NT2/D1 (cell line): ENCODE data around the gene GOLGA6A.

Experiments
- DNase-seq: peaks from one replicate; pipeline ENCODE4 v3.0.0-alpha.2; 2011; ENCODE audit warnings: low read depth, low spot score
- H3K27me3 ChIP-seq: 2 replicates; pipeline ENCODE4 v1.6.0; 2011; ENCODE audit warnings: mild to moderate bottlenecking; ENCODE audit not compliant: insufficient read length, insufficient read depth
- H3K36me3 ChIP-seq: 2 replicates; pipeline ENCODE4 v1.6.1; 2011; ENCODE audit warnings: mild to moderate bottlenecking, low read length, mixed read lengths; ENCODE audit not compliant: insufficient read depth, insufficient read length
- H3K4me1 ChIP-seq: 2 replicates; pipeline ENCODE4 v1.5.1; 2011; ENCODE audit not compliant: insufficient read depth, insufficient read length
- H3K4me3 ChIP-seq: 2 replicates; pipeline ENCODE4 v1.5.1; 2011; ENCODE audit warnings: low read depth; ENCODE audit not compliant: insufficient read length
- H3K9ac ChIP-seq: 2 replicates; pipeline ENCODE4 v1.6.0; 2011; ENCODE audit warnings: low read depth; ENCODE audit not compliant: insufficient read length
- H3K9me3 ChIP-seq: 2 replicates; pipeline ENCODE4 v1.5.1; 2011; ENCODE audit warnings: mild to moderate bottlenecking, low read length; ENCODE audit not compliant: insufficient read depth
- SUZ12 ChIP-seq: IDR thresholded peaks from 2 replicates; pipeline ENCODE4 v1.6.1; 2011; ENCODE audit not compliant: insufficient read length, insufficient read depth; ENCODE audit errors: extremely low read depth
- YY1 ChIP-seq: IDR thresholded peaks from 2 replicates; pipeline ENCODE4 v1.6.1; 2011; ENCODE audit not compliant: insufficient read length, insufficient read depth
- ZNF274 ChIP-seq: IDR thresholded peaks from 2 replicates; pipeline ENCODE4 v1.6.1; 2011; ENCODE audit warnings: mild to moderate bottlenecking, low read depth, low read length

Gene GOLGA6A

DNA sequence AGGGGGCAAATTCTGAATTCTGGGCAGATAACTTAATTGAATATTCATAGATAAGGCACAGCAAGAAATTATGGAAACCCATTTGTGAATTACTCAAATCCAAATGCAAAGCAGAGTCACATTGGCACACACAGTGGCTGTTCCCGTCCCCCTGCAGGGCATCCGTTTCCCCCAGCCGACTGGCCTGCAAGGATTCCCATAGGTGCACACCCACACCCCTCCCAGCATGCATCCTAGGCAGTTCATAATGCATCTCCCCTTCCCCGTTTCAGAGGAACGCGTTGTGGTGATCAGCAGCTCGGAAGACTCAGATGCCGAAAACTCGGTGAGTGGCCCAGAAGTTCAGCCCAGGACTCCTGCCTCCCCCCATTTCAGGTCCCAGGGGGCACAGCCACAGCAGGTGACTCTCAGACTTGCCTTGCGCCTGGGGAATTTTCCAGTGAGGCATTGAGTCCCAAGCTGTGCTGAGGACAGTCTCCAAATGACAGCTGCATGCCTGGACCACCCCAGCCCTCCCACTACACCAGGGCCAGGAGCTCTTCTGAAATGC lies 48.1 kb downstream of the GOLGA6A start:
- H3K4me3 ChIP-seq = no peak overlapping the region
- H3K9me3 ChIP-seq = no peaks in the 10 kb centered on the region

DNA sequence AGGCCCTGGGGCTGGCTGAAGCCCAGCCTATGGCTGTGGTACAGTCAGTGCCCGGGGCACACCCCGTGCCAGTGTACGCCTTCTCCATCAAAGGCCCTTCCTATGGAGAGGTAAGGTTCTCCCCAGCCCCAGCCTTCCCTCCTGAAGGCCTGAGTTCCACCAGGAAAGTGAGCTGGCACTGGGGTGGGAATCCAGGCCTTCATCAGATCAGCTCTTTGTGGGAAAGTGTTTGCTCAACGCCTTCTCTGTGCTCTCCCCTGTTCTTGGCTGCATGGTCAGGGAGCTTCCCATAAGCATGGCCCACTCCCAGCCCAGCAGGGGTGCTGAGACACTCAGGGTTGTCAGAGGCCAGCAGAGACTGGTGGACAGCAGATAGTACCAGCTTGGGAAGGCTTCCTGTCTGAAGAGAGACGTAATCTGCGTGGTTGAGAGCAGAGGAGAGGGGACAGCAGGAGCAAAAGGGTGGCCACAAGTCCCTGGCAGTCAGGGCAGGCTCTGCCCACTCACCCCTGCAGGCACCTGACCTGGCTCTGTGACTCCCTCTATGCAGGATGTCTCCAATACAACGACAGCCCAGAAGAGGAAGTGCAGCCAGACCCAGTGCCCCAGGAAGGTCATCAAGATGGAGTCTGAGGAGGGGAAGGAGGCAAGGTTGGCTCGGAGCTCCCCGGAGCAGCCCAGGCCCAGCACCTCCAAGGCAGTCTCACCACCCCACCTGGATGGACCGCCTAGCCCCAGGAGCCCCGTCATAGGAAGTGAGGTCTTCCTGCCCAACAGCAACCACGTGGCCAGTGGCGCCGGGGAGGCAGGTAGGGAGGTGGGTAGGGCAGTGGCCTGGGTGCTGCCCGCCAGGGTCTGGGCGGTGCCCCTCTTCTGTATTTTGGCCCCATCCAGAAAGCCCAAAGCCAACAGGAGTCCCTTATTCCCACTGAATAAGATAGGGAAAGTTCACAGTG lies 49.5 kb downstream of the GOLGA6A start:
- no peaks in the 10 kb centered on the region for H3K9me3 ChIP-seq
- no peak for DNase-seq
- no peaks in the 10 kb centered on the region for H3K27me3 ChIP-seq
- H3K9ac ChIP-seq = no peak overlapping the region
- H3K4me3 ChIP-seq = no peak overlapping the region
- TF ChIP-seq ZNF274 = no peak
- TF ChIP-seq SUZ12 = no peak
- TF ChIP-seq YY1 = no peak
- peaks cover 14% of the 10 kb centered on the region for H3K4me1 ChIP-seq
- peaks cover 62% of the 10 kb centered on the region for H3K36me3 ChIP-seq

More for the DNA sequence above, 48.1 kb downstream of the GOLGA6A start:
- H3K36me3 ChIP-seq = peaks cover 57% of the 10 kb centered on the region
- no peaks in the 10 kb centered on the region for H3K27me3 ChIP-seq
- TF ChIP-seq SUZ12 (no peak), ZNF274 (no peak), YY1 (no peak)
- H3K9ac ChIP-seq = no peak overlapping the region
- H3K4me1 ChIP-seq = peaks cover 21% of the 10 kb centered on the region
- DNase-seq = no peak

DNA sequence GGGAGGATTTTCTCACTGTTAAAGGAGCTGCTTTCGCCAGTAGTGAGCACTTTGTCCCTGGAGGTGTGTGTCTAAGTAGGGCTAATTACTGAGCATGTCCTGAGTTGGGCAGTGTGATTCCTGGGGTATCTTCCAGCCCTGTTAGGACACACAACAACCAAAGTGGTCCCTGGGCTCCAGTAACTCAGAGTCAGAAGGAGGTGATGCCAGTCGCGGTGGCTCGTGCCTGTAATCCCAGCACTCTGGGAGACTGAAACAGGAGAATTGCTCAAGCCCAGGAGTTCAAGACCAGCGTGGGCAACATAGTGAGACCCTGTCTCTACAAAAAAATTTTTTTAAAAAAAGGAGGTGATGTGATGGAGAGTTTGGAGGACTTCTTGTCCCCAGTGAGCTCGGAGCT lies 50.3 kb downstream of the GOLGA6A start:
- DNase-seq = no peak
- peaks cover 10% of the 10 kb centered on the region for H3K4me1 ChIP-seq
- H3K4me3 ChIP-seq = no peak overlapping the region
- no peaks in the 10 kb centered on the region for H3K27me3 ChIP-seq
- H3K36me3 ChIP-seq = peaks cover 62% of the 10 kb centered on the region
- no peaks in the 10 kb centered on the region for H3K9me3 ChIP-seq
- TF ChIP-seq ZNF274 = no peak
- TF ChIP-seq SUZ12 = no peak
- no peak for TF ChIP-seq YY1
- no peak overlapping the region for H3K9ac ChIP-seq

DNA sequence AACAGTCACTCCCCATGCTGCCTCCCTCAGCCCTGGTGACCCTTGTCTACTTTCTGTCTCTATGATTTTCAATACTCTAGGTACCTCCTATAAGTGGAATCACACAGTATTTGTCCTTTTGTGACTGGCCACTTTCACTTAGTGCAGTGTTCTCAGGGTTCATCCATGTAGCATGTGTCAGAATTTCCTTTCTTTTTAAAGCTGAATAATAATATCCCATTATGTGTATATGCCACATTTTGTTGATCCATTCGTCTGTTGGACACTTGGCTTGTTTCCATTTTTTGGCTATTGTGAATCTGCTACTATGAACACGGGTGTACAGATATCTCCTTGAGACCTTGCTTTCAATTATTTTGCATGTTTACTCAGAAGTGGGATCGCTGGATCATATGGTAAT lies 53.7 kb downstream of the GOLGA6A start:
- no peak overlapping the region for H3K9ac ChIP-seq
- peaks cover 63% of the 10 kb centered on the region for H3K36me3 ChIP-seq
- H3K4me3 ChIP-seq = no peak overlapping the region
- H3K4me1 ChIP-seq = peaks cover 2% of the 10 kb centered on the region
- H3K9me3 ChIP-seq = no peaks in the 10 kb centered on the region
- no peaks in the 10 kb centered on the region for H3K27me3 ChIP-seq
- no peak for DNase-seq
- TF ChIP-seq SUZ12 = no peak

DNA sequence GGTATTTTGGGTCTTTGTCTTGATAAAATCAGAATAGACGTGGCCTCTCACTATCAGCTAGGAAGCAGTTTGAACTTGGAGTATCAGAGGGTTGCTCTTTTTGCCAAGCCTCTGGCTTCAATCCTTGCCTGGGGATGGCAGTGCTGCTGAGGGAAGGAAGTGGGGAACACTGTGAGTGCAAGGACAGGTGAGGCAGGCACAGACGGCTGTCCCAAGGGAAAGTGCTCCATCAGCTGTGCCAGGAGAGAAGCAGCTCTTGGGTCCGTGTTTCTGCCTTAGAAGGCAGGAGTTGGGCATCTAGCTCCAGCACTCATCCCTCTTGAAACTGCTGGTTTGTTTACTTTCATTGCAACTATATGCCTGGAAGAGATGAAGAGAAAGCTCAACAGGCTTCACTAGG lies 54.7 kb downstream of the GOLGA6A start:
- H3K27me3 ChIP-seq = no peaks in the 10 kb centered on the region
- H3K4me1 ChIP-seq = peaks cover 2% of the 10 kb centered on the region
- H3K9ac ChIP-seq = no peak overlapping the region
- no peak overlapping the region for H3K4me3 ChIP-seq
- TF ChIP-seq SUZ12 (no peak), ZNF274 (no peak), YY1 (no peak)
- peaks cover 63% of the 10 kb centered on the region for H3K36me3 ChIP-seq
- H3K9me3 ChIP-seq = no peaks in the 10 kb centered on the region
- DNase-seq = no peak

DNA sequence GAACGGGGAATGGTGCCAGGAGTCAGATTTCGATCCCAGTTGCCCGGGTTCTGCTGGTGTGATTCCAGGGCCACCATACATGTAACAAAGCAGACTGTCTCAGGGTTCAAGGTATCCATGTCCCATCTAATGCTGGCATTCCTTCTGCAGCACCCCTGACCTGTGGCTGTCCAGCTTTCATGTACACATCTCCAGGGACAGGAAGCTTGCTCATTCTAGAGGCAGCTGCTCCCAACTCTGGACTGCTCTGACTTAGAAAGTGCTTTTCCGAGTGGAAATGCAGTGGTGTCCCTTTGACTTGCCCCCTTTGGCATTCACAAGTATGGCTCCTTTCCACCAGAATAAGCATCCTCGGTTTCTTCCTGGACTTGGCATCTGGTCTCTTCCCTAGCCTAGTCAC lies 56.9 kb downstream of the GOLGA6A start:
- Histone ChIP-seq H3K27me3 (no peaks in the 10 kb centered on the region), H3K4me3 (no peak overlapping the region), H3K36me3 (peaks cover 60% of the 10 kb centered on the region), H3K9ac (no peak overlapping the region), H3K9me3 (no peaks in the 10 kb centered on the region), H3K4me1 (peaks cover 2% of the 10 kb centered on the region)
- no peak for DNase-seq
- TF ChIP-seq ZNF274 (no peak), YY1 (no peak), SUZ12 (no peak)

DNA sequence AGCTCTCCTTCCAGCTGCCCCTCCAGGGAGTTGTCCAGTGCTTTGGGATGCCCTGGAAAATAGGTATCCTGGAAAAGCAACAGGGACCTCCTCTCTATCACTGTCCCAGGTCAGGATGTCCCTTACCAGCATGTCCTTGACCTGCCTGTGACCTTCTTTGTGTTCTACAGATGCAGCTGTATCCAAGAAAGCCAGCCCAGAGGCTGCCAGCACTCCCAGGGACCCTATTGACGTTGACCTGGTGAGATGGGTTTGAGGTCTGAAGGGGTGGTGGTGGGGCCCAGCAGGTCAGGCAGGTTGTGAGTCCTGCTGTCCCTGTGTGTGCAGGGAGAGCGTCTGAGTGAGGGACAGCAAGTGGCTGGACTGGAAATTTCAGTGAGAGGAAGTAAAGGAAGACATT lies 57.7 kb downstream of the GOLGA6A start:
- no peak overlapping the region for H3K4me3 ChIP-seq
- peaks cover 60% of the 10 kb centered on the region for H3K36me3 ChIP-seq
- no peak for DNase-seq
- peaks cover 2% of the 10 kb centered on the region for H3K4me1 ChIP-seq
- H3K27me3 ChIP-seq = no peaks in the 10 kb centered on the region
- H3K9ac ChIP-seq = no peak overlapping the region
- TF ChIP-seq YY1 (no peak), SUZ12 (no peak), ZNF274 (no peak)
- no peaks in the 10 kb centered on the region for H3K9me3 ChIP-seq
